Naive B cell (primary cell): ENCODE results near the gene SEMA4C. TPM values are rescaled to one million over a fixed set of nuclear protein-coding genes. Genes with fewer than 3 reads are reported as not detected.
A peak's percentile ranks its signal among the peaks of the same experiment; 100 is the strongest.

ENCODE experiments used
- ATAC-seq, 2 donors: fragments of 150-1000 bp; cut with Tn5 transposase; 2 replicates each; pipeline ENCODE4 v1.10.0; 2021; ENCODE audit warnings: low read depth in 2 of 2, mild to moderate bottlenecking in 2 of 2, moderate library complexity in 2 of 2
- DNase-seq: peaks from one replicate; pipeline ENCODE4 v3.0.0; 2022
- H3K27ac Mint-ChIP-seq, 6 donors: one replicate each; pipeline ENCODE4 v1.8.0; 2020 to 2022; ENCODE audit warnings: mild to moderate bottlenecking in 6 of 6, mixed read lengths in 6 of 6, moderate library complexity in 5 of 6, inconsistent platforms in 2 of 6
- H3K27me3 Mint-ChIP-seq, 3 donors: one replicate each; pipeline ENCODE4 v1.8.0; 2021 to 2022; ENCODE audit warnings: mixed read lengths in 3 of 3, mild to moderate bottlenecking in 1 of 3
- H3K36me3 Mint-ChIP-seq, 2 donors: one replicate each; pipeline ENCODE4 v1.8.0; 2020 to 2022; ENCODE audit warnings: mixed read lengths in 2 of 2, inconsistent platforms in 1 of 2, mild to moderate bottlenecking in 1 of 2
- H3K4me1 Mint-ChIP-seq, 3 donors: one replicate each; pipeline ENCODE4 v1.8.0; 2020 to 2022; ENCODE audit warnings: mixed read lengths in 3 of 3, inconsistent platforms in 1 of 3, mild to moderate bottlenecking in 1 of 3, moderate library complexity in 1 of 3
- H3K4me3 Mint-ChIP-seq, 8 donors: one replicate each; pipeline ENCODE4 v1.8.0; 2020 to 2022; ENCODE audit warnings: mild to moderate bottlenecking in 8 of 8, mixed read lengths in 8 of 8, moderate library complexity in 8 of 8, inconsistent platforms in 2 of 8
- H3K9me3 Mint-ChIP-seq, 7 donors: one replicate each; pipeline ENCODE4 v1.8.0; 2020 to 2022; ENCODE audit warnings: mixed read lengths in 7 of 7, mild to moderate bottlenecking in 5 of 7, inconsistent platforms in 2 of 7, moderate library complexity in 1 of 7
- polyA plus RNA-seq, 6 donors: library from polyadenylated mRNA; unstranded; fragments of 300-500 nt; fragmentation: Illumina TruSeq; gene quantifications; one replicate each; pipeline ENCODE4 v1.2.3, GENCODE V29; 2021; ENCODE audit warnings: low read depth in 6 of 6

The SEMA4C gene
- polyA plus RNA-seq, 6 donors from 2014 or later, result 0.82 TPM; not detected in 5

GRCh38 chr2:96882230-96882629 is 12.3 kb upstream of the SEMA4C start:
- no peak overlapping the region for H3K27ac Mint-ChIP-seq
- peaks cover 4 to 42% (median 9%) of the 10 kb centered on the region in 3 donors for H3K27me3 Mint-ChIP-seq
- H3K9me3 Mint-ChIP-seq, result no peaks in the 10 kb centered on the region
- ATAC-seq (no peak), DNase-seq (no peak)
- no peaks in the 10 kb centered on the region for H3K36me3 Mint-ChIP-seq
- H3K4me1 Mint-ChIP-seq, result peaks cover 1 to 5% (median 2%) of the 10 kb centered on the region in 3 donors
- H3K4me3 Mint-ChIP-seq, result no peak overlapping the region

GRCh38 chr2:96881349-96882195 is 11.7 kb upstream of the SEMA4C start:
- H3K4me3 Mint-ChIP-seq, result no peak overlapping the region
- peaks cover 4 to 44% (median 9%) of the 10 kb centered on the region in 3 donors for H3K27me3 Mint-ChIP-seq
- ATAC-seq, result no peak
- DNase-seq, result no peak
- H3K4me1 Mint-ChIP-seq, result peaks cover 0 to 3% (median 0%) of the 10 kb centered on the region in 3 donors
- peak overlapping the region in 1 of 6 donors; percentile 49 for H3K27ac Mint-ChIP-seq
- H3K9me3 Mint-ChIP-seq, result no peaks in the 10 kb centered on the region
- H3K36me3 Mint-ChIP-seq, result no peaks in the 10 kb centered on the region

- no peak for DNase-seq
- ATAC-seq, result no peak
- Mint-ChIP-seq H3K27me3 (peaks cover 4 to 50% (median 9%) of the 10 kb centered on the region in 3 donors), H3K27ac (no peak overlapping the region), H3K4me1 (peaks cover 0 to under 1% (median 0%) of the 10 kb centered on the region in 3 donors), H3K9me3 (no peaks in the 10 kb centered on the region), H3K4me3 (no peak overlapping the region), H3K36me3 (no peaks in the 10 kb centered on the region)
Observed at GRCh38 chr2:96880891-96881273, 11.0 kb upstream of the SEMA4C start.

- no peak overlapping the region for H3K4me3 Mint-ChIP-seq
- no peak overlapping the region for H3K27ac Mint-ChIP-seq
- no peaks in the 10 kb centered on the region for H3K36me3 Mint-ChIP-seq
- no peaks in the 10 kb centered on the region for H3K9me3 Mint-ChIP-seq
- peaks cover 7 to 13% (median 12%) of the 10 kb centered on the region in 3 donors for H3K4me1 Mint-ChIP-seq
- DNase-seq (no peak), ATAC-seq (no peak)
- H3K27me3 Mint-ChIP-seq, result peaks cover 4 to 53% (median 9%) of the 10 kb centered on the region in 3 donors
Observed at GRCh38 chr2:96879545-96880040, 9.7 kb upstream of the SEMA4C start.

GRCh38 chr2:96878796-96879544 is 9.1 kb upstream of the SEMA4C start:
- Mint-ChIP-seq H3K36me3 (no peaks in the 10 kb centered on the region), H3K4me3 (no peak overlapping the region), H3K9me3 (no peaks in the 10 kb centered on the region), H3K27me3 (peaks cover 9 to 50% (median 9%) of the 10 kb centered on the region in 3 donors), H3K27ac (peak overlapping the region in 1 of 6 donors; percentile 14), H3K4me1 (peaks cover 13 to 19% (median 18%) of the 10 kb centered on the region in 3 donors)
- ATAC-seq, result no peak
- DNase-seq, result no peak

GRCh38 chr2:96878171-96878570 is 8.3 kb upstream of the SEMA4C start:
- Mint-ChIP-seq H3K36me3 (no peaks in the 10 kb centered on the region), H3K4me3 (no peak overlapping the region), H3K4me1 (peaks cover 13 to 27% (median 19%) of the 10 kb centered on the region in 3 donors), H3K9me3 (no peaks in the 10 kb centered on the region), H3K27me3 (peaks cover 9 to 50% (median 9%) of the 10 kb centered on the region in 3 donors), H3K27ac (no peak overlapping the region)
- ATAC-seq (no peak), DNase-seq (no peak)

GRCh38 chr2:96877631-96878092 is 7.8 kb upstream of the SEMA4C start:
- ATAC-seq (no peak), DNase-seq (no peak)
- Mint-ChIP-seq H3K36me3 (no peaks in the 10 kb centered on the region), H3K4me3 (no peak overlapping the region), H3K9me3 (no peaks in the 10 kb centered on the region), H3K4me1 (peaks cover 13 to 27% (median 19%) of the 10 kb centered on the region in 3 donors), H3K27me3 (peaks cover 9 to 50% (median 9%) of the 10 kb centered on the region in 3 donors), H3K27ac (no peak overlapping the region)

- H3K4me1 Mint-ChIP-seq, result peaks cover 13 to 27% (median 19%) of the 10 kb centered on the region in 3 donors
- H3K27ac Mint-ChIP-seq, result no peak overlapping the region
Observed at GRCh38 chr2:96877042-96877451, 7.2 kb upstream of the SEMA4C start.

GRCh38 chr2:96876269-96877041 is 6.6 kb upstream of the SEMA4C start:
- Mint-ChIP-seq H3K9me3 (no peaks in the 10 kb centered on the region), H3K36me3 (no peaks in the 10 kb centered on the region), H3K27ac (peak overlapping the region in 1 of 6 donors; percentile 67), H3K27me3 (peaks cover 5 to 50% (median 9%) of the 10 kb centered on the region in 3 donors), H3K4me1 (peaks cover 13 to 27% (median 19%) of the 10 kb centered on the region in 3 donors), H3K4me3 (no peak overlapping the region)
- ATAC-seq (no peak), DNase-seq (no peak)

More at GRCh38 chr2:96877042-96877451, 7.2 kb upstream of the SEMA4C start:
- H3K9me3 Mint-ChIP-seq, result no peaks in the 10 kb centered on the region
- no peak overlapping the region for H3K4me3 Mint-ChIP-seq
- ATAC-seq (no peak), DNase-seq (no peak)
- no peaks in the 10 kb centered on the region for H3K36me3 Mint-ChIP-seq
- peaks cover 5 to 50% (median 9%) of the 10 kb centered on the region in 3 donors for H3K27me3 Mint-ChIP-seq

- ATAC-seq (no peak), DNase-seq (no peak)
- H3K27ac Mint-ChIP-seq, result peak overlapping the region in 5 of 6 donors; percentile 34 to 92 (median 85)
- no peaks in the 10 kb centered on the region for H3K9me3 Mint-ChIP-seq
- H3K4me1 Mint-ChIP-seq, result peaks cover 14 to 31% (median 22%) of the 10 kb centered on the region in 3 donors
- H3K4me3 Mint-ChIP-seq, result peak overlapping the region in 1 of 8 donors; percentile 50
- no peaks in the 10 kb centered on the region for H3K36me3 Mint-ChIP-seq
- H3K27me3 Mint-ChIP-seq, result peaks cover 13 to 49% (median 13%) of the 10 kb centered on the region in 3 donors
Observed at GRCh38 chr2:96875498-96876268, 5.8 kb upstream of the SEMA4C start.

GRCh38 chr2:96874198-96874831 is 4.4 kb upstream of the SEMA4C start:
- Mint-ChIP-seq H3K27ac (peak overlapping the region; percentile 39 to 98 (median 92)), H3K4me3 (peak overlapping the region in 7 of 8 donors; percentile 4 to 74 (median 50)), H3K9me3 (no peaks in the 10 kb centered on the region), H3K4me1 (peaks cover 17 to 36% (median 27%) of the 10 kb centered on the region in 3 donors), H3K27me3 (peaks cover 8 to 43% (median 16%) of the 10 kb centered on the region in 3 donors), H3K36me3 (no peaks in the 10 kb centered on the region)
- DNase-seq, result peak; percentile 51
- peak; percentile 75 to 77 for ATAC-seq
